SK-N-MC (cell line): ENCODE data around the gene PRRC2A.

Experiments used
- EZH2 ChIP-seq: fragments of 200-600 bp; sonication (generic); IDR thresholded peaks from one replicate; pipeline ENCODE4 v1.6.1; 2017; ENCODE audit warnings: antibody characterized with exemption
- POLR2AphosphoS5 ChIP-seq: IDR thresholded peaks from 2 replicates; pipeline ENCODE4 v1.6.1; 2012; ENCODE audit warnings: mild to moderate bottlenecking, low read depth, low read length, borderline replicate concordance

DNA sequence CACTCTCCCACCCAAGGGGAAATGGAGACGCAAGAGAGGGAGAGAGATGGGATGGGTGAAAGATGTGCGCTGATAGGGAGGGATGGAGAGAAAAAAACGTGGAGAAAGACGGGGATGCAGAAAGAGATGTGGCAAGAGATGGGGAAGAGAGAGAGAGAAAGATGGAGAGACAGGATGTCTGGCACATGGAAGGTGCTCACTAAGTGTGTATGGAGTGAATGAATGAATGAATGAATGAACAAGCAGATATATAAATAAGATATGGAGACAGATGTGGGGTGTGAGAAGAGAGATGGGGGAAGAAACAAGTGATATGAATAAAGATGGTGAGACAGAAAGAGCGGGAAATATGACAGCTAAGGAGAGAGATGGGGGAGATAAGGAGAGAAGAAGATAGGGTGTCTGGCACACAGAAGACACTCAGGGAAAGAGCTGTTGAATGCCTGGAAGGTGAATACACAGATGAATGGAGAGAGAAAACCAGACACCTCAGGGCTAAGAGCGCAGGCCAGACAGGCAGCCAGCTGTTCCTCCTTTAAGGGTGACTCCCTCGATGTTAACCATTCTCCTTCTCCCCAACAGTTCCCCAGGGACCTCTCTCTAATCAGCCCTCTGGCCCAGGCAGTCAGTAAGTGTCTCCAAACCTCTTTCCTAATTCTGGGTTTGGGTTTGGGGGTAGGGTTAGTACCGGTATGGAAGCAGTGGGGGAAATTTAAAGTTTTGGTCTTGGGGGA, 44.4 kb upstream of the PRRC2A start:
- TF ChIP-seq POLR2AphosphoS5 (no peak), EZH2 (no peak)
